OCI-M1 (cell line): ENCODE data around the gene LRRC8A.
"Not testable (repeated sequence)": the region's sequence is repeated elsewhere in the genome, so short reads cannot be mapped to it uniquely, and the experiment has no call there.

ENCODE experiments used
- DNase-seq: peaks from one replicate; lab custom pipeline; 2025; lab: John Stamatoyannopoulos, UW

Gene LRRC8A

GRCh38 chr9:128870128-128870940 lies 11.6 kb upstream of the LRRC8A start:
- DNase-seq = no peak

DNA sequence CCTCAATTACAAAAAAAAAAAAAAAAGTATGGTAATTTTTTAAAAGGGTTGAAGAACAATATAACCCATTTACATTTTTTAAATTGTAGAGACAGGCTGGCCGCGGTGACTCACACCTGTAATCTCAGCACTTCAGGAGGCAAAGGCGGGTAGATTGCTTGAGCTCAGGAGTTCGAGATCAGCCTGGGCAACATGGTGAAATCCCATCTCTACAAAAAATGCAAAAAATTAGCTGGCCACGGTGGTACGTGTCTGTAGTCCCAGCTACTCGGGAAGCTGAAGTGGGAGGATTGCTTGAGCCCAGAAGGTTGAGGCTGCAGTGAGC lies 11.0 kb upstream of the LRRC8A start:
- DNase-seq = not testable (repeated sequence)

DNA sequence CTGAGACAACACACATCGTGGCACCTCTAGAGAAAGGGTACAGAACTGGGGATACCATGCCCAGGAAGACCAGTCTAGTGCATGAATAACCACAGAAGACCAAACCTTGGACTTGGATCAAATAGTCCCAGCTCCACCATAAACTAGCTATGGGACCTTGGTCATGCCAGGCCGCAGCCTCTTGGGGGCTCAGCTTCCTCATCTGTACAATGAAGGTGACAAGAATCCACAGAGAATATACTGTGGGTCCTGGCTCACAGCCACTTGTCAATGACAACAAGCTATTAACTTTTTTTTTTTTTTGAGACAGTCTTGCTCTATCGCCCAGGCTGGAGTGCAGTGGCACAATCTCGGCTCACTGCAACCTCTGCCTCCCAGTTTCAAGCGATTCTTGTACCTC lies 4.1 kb upstream of the LRRC8A start:
- peak; percentile 47 for DNase-seq

DNA sequence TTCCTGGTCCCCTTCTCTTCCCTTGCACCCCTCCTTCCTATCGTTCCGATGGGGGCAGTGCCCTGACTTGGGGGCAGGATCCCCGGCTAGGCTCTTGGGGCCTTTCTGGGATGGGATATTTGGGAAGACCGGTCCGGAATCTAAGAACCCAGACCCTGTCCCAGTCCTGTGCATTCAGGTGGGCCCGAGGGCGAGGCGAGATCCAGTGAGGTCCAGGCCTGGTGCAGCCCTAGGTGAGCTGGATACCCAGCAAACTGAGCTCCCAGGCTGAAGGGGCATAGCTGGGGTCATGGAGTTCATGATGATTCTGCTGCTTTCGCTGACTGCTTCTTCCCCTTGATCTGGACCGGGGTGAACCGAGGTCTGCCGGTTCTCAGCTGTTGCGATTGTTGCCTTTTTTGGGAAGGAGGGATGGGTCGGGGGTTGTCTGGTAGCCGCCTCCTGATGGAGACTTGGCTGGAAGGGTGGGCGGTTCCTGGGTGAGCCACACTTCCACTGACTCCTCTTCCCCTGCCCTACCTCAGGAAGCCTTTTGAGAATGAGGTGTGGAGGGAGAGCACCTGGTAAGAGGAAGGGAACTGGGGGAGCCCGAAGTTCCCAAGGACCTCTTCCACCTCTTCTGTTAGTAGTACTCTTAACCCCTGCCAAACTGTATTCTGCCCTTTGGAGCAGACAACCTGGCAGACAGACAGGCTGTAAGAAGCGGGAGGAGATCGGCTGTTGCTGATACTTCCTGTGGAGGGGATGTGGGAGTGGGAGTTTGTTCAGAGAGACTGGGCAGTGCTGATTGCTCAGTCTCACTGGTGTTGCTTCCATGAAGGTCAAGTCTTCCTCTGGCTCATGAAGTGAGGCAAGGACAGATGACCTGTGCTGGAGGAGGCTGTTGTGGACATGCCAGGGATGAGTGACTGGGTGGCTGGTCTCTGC lies 1.0 kb downstream of the LRRC8A start:
- peak; percentile 48 for DNase-seq

- no peak for DNase-seq
These were observed 2.2 kb downstream of the LRRC8A start for GRCh38 chr9:128884164-128884563.

DNA sequence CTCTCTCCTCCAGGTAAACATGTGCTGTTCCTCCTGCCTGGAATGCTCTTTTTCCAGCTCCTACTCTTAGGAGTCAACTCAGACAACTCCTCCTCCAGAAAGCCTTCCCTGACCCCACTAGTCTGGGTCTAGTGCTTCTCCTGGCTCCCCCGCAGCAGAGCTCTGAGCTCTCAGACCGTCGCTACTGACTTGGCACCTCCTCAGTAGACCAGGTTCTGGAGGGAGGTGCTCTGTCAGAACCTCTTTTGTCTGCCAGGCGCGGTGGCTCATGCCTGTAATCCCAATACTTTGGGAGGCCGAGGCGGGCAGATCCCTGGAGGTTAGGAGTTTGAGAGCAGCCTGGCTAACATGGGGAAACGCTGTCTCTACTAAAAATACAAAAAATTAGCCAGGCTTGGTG lies 3.4 kb downstream of the LRRC8A start:
- DNase-seq = no peak

- DNase-seq = no peak
These were observed 3.9 kb downstream of the LRRC8A start for GRCh38 chr9:128885798-128886197.

DNA sequence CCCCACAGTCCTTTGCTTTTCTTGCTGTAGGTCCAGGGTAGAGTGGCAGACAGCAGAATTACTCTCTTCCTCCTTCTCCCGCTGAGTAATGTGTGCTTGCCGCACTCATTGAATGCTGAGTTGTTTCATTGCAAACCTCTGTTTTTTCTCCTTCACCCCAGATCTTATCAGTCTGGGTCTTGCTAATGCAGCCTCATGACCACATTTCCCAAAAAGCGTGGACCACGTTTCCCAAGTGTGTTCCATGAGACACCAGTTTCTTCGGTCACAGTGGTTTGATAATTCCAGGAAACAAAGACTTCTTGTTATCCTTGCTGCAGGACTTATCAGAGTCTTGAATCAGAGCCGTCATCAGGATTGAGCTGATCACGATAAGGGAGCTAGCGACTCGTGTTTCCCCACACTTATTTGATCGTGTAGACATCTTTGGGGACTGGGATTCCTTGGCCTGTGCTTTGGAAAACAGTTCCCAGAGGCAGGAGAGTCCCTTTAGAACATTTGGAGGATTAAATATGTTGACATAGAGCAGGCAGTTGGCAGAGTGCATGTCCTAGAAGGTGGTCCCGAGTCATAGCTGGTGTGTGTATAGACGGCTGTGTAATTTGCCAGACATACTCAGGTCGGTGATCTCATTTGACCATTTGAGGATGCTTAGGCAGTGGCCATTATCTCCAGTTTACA lies 4.4 kb downstream of the LRRC8A start:
- peak; percentile 9 for DNase-seq

DNA sequence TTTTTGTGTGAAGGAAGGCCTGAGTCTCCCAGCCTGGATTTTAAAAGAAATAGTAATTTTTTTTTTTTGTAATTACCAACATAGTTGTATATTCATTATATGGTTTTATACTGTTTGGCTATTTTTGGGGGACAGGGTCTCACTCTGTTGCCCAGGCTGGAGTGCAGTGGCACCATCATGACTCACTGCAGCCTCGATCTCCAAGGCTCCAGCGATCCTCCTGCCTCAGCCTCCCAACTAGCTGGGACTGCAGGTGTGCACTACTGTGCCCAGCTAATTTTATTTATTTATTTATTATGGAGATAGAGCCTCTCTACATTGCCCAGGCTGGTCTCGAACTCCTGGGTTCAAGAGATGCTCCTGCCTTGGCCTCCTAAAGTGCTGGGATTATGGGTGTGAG lies 5.1 kb downstream of the LRRC8A start:
- DNase-seq = no peak

DNA sequence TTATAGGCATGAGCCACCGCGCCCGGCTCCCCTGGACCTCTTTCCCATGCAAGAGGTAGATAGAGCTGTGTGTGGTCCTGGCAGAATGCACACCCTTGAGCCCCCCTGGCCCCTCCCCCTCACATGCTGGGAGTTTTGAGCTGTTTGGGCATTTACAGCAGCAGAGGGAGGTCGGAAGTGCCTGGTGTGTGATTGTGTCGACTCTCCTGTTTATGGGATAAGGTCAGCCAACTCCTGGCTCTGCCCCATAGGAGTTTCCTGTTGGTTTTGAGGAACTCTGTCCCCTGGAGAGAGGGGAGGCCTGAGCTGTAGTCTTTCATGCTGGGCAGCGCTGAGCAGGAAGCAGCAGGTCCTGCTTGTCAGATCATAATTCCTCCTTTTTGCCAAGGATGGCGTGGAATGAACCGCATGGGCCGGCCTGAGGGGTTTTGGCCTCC lies 6.0 kb downstream of the LRRC8A start:
- DNase-seq = no peak

DNA sequence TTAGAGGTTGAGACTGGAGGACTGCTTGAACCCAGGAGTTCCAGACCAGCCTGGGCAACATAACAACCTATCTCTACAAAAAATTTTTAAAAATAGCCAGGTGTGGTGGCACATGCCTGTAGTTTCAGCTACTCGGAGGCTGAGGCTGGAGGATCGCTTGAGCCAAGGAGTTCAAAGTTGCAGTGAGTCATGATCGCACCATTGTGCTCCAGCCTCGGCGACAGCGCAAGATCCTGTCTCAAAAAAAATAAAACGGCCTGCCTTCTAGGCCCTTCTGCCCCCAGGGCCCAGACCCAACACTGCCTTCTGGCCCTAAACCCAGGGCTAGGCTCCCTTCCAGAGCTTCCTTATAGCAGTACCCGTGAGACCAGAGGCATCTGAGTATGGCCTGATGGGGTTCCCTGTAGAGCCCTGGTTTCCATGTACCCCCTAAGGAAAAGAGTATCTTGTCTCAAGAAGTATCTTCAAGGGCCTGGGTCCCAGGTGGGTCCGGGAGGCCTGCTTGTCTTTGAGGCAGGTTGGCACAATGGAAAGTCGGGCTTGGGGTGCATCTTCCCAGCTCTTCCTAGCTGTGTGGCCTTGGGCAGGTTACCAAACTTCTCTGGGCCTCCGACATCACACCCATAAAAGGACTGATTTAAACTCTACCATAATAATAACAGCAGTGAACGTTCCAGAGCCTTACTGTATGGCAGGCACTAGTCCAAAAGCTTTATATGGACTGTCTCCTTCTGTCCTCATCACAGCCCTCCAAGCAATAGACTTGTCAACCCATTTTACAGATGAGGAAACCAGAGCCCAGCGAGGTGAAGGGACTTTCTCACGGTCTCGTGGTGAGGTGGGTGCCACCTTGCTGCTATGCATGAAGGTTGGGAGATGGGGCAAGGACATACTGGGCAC lies 9.6 kb downstream of the LRRC8A start:
- no peak for DNase-seq

DNA sequence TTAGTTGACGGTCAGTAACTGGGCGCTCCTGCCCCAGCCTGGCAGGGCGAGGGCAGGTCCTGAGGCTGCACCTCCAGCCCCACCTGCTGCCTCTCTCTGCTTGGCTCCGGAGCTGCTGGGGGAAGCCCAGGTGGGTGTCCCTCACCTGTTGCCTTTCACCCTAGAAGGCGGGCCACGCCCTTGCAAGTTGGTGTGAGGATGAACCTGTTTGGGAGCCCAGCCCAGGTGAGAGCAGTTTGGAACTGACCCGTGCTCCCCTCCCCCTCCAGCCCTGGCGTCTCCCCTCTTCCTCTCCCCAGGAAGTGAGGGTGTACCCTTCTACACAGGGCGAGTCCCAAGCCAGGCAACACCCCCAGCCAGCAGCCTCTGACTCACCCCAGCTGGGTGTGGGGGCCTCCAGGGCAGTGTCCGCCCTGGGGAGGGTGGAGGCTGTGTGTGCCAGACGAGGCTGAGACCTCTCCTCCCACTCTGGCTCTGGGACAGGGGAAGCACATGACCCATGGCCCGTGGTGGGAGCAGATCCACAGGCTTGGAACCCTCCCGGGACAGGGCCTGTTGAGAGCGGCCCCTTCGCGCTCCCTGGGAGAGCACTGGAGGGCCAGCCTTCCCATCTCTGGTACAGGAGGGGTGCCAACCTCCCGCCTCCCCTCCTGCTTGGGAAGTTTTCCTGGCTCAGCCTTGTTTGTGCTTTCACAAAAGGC lies 10.4 kb downstream of the LRRC8A start:
- DNase-seq = no peak

DNA sequence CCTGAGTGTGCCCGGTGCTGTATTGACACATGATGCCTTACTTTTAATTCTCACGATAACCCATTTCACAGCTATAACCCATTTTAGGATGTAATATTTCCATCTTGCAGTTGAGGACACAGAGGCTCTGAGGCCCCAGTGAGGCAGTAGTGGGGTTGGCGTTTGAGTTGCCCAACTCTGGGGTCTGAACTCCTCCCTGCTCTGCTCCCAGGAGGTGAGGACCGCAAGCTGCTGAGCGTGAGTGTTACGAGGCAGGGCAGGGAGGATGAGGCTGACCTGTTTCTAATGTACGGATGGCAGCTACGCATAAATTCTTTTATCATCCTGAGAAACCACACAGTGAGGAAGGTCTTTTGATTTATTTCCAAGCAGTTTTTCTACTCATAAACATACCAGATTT lies 11.4 kb downstream of the LRRC8A start:
- DNase-seq = no peak

- DNase-seq = no peak
These were observed 12.8 kb downstream of the LRRC8A start for GRCh38 chr9:128894764-128895163.

- DNase-seq = no peak
These were observed 13.6 kb downstream of the LRRC8A start for GRCh38 chr9:128895556-128895955.

DNA sequence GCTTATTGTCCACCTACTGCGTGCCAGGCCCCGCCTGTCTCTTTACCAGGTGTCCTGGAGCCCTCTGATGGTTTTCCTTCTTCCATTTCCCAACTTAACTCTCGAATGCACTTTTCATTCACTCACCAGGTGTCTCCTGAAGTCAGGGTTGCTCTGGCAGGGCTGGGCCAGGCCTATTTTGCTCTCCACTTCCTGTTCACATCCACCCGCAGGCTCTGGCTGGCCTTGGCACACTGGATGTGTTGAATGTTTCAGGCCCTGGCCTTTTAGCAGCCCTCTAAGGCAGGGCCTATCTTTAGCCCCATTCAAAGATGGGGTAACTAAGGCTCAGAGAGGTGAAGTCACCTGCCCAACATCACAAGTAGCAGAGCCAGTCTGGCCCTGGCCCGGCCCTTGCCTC lies 16.4 kb downstream of the LRRC8A start:
- DNase-seq = no peak

- DNase-seq = no peak
These were observed 17.1 kb downstream of the LRRC8A start for GRCh38 chr9:128898845-128899565.

GRCh38 chr9:128899566-128900322 lies 17.8 kb downstream of the LRRC8A start:
- no peak for DNase-seq

DNA sequence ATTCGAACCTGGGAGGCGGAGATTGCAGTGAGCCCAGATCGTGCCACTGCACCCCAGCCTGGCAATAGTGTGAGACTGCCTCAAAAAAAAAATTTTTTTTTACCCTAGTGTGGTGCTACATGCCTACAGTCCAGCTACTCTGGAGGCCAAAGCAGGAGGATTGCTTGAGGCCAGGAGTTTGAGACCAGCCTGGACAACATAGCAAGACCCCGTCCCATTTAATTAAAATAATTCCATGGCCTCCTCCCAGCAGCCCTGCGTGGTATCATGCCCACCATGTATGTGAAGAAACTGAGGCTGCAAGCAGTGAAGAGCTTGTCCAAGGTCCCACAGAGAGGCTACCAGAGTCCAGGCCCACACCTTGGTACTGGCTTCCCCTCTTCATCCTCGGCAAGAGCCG lies 19.4 kb downstream of the LRRC8A start:
- DNase-seq = no peak

DNA sequence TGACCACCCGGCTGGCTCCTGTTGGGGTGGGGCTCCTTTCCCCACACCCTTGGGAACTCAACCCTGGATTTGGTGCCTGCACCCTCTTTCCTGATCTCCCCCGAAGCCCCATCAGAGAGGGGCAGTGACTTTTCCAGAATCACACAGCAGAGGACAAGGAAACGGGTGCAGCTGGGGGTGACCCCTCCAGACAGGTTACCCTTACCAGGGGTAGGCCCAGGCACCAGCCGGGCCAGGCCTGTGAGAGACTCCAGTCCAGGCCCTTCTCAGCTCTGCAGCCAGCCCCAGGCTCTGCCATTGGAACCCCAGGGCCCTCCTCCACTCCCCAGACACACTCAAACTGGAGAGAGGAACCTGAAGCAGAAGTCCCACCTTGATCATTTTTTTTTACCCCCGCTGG lies 19.9 kb downstream of the LRRC8A start:
- DNase-seq = no peak
